Choroid plexus epithelial cell (primary cell): ENCODE data around the gene POLE.

ENCODE experiments used
- DNase-seq: peaks from one replicate; pipeline ENCODE4 v3.0.0-alpha.2; 2010; ENCODE audit warnings: low read depth
- H3K4me3 ChIP-seq: 2 replicates; pipeline ENCODE4 v1.5.1; 2011; ENCODE audit warnings: low read depth, mild to moderate bottlenecking, control low read depth, low read length, moderate library complexity
- TF ChIP-seq, protein P1 (sequence below): conservative IDR thresholded peaks from 2 replicates; pipeline ENCODE4 v1.5.1; 2011; ENCODE audit warnings: low read depth, mild to moderate bottlenecking, control low read depth, inconsistent platforms, low read length, moderate library complexity

Gene POLE

DNA sequence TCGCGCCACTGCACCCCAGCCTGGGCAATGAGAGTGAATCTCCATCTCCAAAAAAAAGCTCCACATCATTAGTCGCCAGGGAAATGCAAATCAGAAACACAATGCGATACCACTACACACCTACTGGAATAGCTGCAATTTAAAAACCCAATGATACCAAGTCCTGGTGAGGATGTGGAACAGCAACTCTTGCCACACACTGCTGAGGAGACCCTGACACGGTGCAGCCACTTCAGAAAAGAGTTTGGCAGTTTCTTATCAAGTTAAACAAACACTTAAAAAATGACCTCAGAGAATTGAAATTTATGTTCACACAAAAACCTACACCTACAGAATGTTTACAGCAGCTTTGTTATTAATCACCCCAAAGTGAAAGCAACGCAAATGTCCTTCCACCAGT is 56.5 kb downstream of the POLE start:
- DNase-seq, result no peak
- TF ChIP-seq, protein P1, sequence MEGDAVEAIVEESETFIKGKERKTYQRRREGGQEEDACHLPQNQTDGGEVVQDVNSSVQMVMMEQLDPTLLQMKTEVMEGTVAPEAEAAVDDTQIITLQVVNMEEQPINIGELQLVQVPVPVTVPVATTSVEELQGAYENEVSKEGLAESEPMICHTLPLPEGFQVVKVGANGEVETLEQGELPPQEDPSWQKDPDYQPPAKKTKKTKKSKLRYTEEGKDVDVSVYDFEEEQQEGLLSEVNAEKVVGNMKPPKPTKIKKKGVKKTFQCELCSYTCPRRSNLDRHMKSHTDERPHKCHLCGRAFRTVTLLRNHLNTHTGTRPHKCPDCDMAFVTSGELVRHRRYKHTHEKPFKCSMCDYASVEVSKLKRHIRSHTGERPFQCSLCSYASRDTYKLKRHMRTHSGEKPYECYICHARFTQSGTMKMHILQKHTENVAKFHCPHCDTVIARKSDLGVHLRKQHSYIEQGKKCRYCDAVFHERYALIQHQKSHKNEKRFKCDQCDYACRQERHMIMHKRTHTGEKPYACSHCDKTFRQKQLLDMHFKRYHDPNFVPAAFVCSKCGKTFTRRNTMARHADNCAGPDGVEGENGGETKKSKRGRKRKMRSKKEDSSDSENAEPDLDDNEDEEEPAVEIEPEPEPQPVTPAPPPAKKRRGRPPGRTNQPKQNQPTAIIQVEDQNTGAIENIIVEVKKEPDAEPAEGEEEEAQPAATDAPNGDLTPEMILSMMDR, result no peak

DNA sequence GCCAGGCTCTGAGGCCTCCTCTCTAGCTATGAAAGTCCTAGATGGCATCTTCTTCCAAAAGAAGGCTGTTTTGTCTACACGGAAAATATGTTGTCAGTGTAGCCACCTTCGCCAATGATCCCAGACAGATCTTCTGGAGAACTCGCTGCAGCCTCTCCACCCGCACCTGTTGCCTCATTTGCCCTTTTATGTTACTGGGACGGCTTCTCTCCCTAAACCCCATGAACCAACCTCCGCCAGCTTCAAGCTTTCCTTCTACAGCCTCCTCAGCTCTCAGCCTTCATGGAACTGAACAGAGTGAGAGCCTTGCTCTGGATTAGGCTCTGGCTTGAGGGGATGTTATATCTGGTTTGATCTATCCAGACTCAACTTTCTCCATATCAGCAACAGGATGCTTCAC is 57.8 kb downstream of the POLE start:
- DNase-seq, result no peak
- no peak overlapping the region for H3K4me3 ChIP-seq
- TF ChIP-seq, protein P1, result no peak

More for the DNA sequence above, 56.5 kb downstream of the POLE start:
- no peak overlapping the region for H3K4me3 ChIP-seq

DNA sequence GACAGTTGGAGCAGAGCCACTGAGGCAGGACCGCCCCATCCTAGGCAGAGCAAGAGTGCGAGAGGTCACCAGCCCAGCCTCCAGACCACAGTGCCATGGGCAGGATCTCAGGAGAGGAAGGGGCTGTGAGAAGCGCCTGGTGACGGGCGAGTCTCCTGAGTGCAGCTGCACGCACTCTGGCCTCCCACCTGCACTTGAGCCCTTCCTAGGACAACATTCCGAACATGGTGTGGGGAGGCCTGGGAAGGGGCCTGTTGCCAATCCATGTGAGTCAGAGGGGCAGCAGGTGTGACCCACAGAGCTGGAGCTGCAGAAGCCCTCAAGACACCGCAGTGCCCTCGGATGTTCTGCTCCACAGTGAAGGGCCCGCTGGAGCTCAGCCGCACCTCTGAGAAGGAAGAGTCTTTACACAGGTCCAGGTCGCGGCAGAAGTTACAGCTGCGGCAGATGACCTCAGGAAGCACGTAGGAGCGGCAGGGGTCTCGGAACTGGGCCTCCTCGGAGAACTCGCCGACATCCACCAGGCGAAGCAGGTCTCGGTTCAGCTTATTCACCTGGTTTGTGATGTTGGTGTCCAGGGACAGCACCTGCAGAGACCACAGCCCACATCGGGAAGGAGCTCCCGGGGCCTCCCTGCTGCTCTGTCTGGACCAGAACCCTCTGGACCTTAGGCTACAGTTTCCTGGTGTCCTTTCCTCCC is 61.3 kb downstream of the POLE start:
- no peak for DNase-seq
- H3K4me3 ChIP-seq, result no peak overlapping the region

DNA sequence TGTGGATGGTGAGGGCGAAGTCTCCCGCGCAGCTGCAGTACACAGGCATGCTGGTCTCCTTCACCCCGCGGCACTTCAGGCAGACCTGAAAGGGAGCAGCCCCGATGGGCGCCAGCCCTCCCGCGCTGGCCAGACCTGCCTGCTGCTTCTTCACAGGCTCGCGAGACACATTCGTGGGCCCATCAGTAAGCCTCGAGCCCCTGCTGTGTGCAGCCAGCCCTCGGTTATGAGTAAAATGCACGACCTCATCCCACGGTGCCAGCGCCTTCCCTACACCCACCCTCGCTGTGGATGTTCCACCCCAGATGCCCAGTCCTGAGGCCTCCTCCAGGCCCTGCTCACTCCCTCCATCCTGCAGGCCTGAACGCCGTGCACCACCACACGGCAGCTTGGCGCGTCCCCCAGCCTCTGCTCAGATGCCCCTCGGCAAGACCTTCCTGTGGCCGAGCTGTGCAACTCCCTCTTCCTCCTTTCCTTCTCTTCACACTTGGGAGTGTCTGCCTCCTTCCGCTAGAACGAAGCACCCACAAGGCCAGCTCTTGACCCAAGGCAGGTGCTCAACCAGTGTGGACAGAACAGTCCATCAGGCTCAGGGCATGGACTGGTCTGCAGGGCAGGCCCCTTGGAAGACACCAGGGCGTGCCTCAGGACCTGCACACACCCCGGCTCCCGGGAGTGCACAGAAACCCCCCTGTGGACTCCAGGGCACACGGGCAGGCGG is 62.1 kb downstream of the POLE start:
- no peak for DNase-seq
- no peak overlapping the region for H3K4me3 ChIP-seq
- TF ChIP-seq, protein P1, result no peak

More for the DNA sequence above, 61.3 kb downstream of the POLE start:
- TF ChIP-seq, protein P1, result no peak

DNA sequence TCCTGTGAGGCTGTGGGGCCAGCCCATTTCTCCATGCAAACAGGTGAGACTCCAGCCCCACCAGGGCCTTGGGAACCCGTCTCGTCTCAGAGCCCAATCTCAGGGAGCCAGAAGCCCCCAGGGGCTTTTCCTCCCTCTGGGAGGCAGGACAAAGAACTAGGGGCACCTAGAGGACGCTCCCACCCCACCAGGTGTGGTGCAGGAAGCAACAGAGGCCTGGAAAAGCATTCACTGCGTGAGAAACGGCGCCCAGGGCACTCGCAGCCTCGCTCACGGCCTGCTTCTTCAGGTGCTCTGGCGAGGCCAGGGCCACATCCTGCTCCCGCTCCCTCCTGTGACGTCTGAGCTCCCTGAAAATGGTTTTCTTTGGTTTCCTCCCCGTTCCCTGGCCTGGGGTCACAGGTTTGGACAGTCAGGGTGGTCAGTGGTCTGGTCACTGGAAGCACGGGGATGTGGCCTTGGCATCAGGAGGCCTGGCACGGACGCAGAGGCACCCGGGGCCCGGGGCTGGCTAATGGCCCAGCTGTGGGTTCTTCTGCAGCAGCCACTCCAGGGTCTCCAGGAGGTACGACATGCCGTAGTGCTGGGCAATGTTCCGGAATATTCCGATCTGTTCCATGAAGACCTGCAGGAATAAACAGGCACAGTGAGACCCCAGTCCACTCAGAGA is 62.8 kb downstream of the POLE start:
- TF ChIP-seq, protein P1, result no peak
- no peak for DNase-seq
- H3K4me3 ChIP-seq, result no peak overlapping the region

DNA sequence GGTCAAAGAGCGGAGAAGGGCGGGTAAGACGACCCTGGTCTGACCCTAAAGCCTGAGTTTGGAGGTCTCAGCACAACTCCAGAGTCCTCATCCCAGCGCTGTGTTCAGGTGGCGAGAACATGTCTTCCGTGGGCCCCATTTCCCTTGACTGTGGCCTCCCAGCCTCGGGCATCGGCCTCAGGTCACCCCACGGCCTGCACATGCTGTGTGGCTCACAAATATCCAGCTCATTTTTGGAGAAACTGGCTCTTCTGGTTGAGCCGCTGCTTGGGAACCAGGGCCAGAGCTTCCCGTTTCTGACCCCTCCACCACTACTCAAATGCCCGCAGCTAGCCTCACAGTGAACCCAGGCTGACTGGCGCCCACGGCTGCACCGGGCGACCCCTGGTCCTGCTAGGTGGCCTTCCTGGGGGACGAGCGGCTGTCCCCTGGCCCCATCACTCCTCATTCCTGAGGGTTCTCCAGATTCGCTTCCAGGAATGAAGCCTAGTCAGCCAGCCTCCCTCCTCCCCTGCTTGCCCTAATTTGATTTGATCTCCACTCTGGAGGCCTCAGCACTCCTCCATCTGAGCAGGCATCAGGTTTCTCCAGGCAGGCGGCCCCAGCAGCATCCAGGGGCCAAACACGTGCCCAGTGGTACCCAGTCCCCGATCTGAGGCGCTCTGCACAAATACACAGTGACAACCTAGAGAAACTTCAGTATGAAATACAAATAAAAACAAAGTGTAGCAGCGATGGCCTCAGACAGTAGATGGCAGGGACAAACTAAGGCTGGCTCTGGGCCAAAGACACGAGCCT is 63.9 kb downstream of the POLE start:
- TF ChIP-seq, protein P1, result no peak
- no peak for DNase-seq
- H3K4me3 ChIP-seq, result no peak overlapping the region
